ENCODE results near the gene AKAP7.
A peak's percentile ranks its signal among the peaks of the same experiment; 100 is the strongest.

AKAP7 gene

GRCh38 chr6:131206463-131207251, 71.4 kb downstream of the AKAP7 start:
- Histone ChIP-seq H3K9ac (ENCODE audit: low read length) (no peak overlapping the region), H3K4me3 (ENCODE audit: low read length) (no peak overlapping the region), H3K27me3 (ENCODE audit: control insufficient read depth, insufficient read depth, low read length) (no peaks in the 10 kb centered on the region), H3K36me3 (ENCODE audit: control insufficient read depth, low read depth, low read length) (no peaks in the 10 kb centered on the region), H3K4me1 (ENCODE audit: control insufficient read depth, low read depth, low read length) (peaks cover 18% of the 10 kb centered on the region), H3K27ac (ENCODE audit: low read length) (no peak overlapping the region), H3K9me3 (ENCODE audit: control insufficient read depth, low read depth, low read length) (no peaks in the 10 kb centered on the region)

- H3K27ac ChIP-seq (ENCODE audit: low read length) = no peak overlapping the region
- H3K4me1 ChIP-seq (ENCODE audit: control insufficient read depth, low read depth, low read length) = peaks cover 18% of the 10 kb centered on the region
- H3K4me3 ChIP-seq (ENCODE audit: low read length) = no peak overlapping the region
- H3K36me3 ChIP-seq (ENCODE audit: control insufficient read depth, low read depth, low read length) = no peaks in the 10 kb centered on the region
- H3K27me3 ChIP-seq (ENCODE audit: control insufficient read depth, insufficient read depth, low read length) = no peaks in the 10 kb centered on the region
- no peak overlapping the region for H3K9ac ChIP-seq (ENCODE audit: low read length)
- no peaks in the 10 kb centered on the region for H3K9me3 ChIP-seq (ENCODE audit: control insufficient read depth, low read depth, low read length)
These were observed 73.5 kb downstream of the AKAP7 start for GRCh38 chr6:131208787-131209186.

GRCh38 chr6:131210469-131210868, 75.2 kb downstream of the AKAP7 start:
- Histone ChIP-seq H3K36me3 (ENCODE audit: control insufficient read depth, low read depth, low read length) (no peaks in the 10 kb centered on the region), H3K27me3 (ENCODE audit: control insufficient read depth, insufficient read depth, low read length) (no peaks in the 10 kb centered on the region), H3K4me3 (ENCODE audit: low read length) (no peak overlapping the region), H3K4me1 (ENCODE audit: control insufficient read depth, low read depth, low read length) (peaks cover 13% of the 10 kb centered on the region), H3K9me3 (ENCODE audit: control insufficient read depth, low read depth, low read length) (no peaks in the 10 kb centered on the region), H3K9ac (ENCODE audit: low read length) (no peak overlapping the region), H3K27ac (ENCODE audit: low read length) (no peak overlapping the region)

GRCh38 chr6:131212024-131212423, 76.8 kb downstream of the AKAP7 start:
- H3K27me3 ChIP-seq (ENCODE audit: control insufficient read depth, insufficient read depth, low read length) = no peaks in the 10 kb centered on the region
- no peaks in the 10 kb centered on the region for H3K9me3 ChIP-seq (ENCODE audit: control insufficient read depth, low read depth, low read length)
- no peaks in the 10 kb centered on the region for H3K36me3 ChIP-seq (ENCODE audit: control insufficient read depth, low read depth, low read length)
- peaks cover 8% of the 10 kb centered on the region for H3K4me1 ChIP-seq (ENCODE audit: control insufficient read depth, low read depth, low read length)
- no peak overlapping the region for H3K4me3 ChIP-seq (ENCODE audit: low read length)
- no peak overlapping the region for H3K9ac ChIP-seq (ENCODE audit: low read length)
- no peak overlapping the region for H3K27ac ChIP-seq (ENCODE audit: low read length)

GRCh38 chr6:131212913-131213312, 77.6 kb downstream of the AKAP7 start:
- Histone ChIP-seq H3K9me3 (ENCODE audit: control insufficient read depth, low read depth, low read length) (no peaks in the 10 kb centered on the region), H3K9ac (ENCODE audit: low read length) (no peak overlapping the region), H3K4me3 (ENCODE audit: low read length) (no peak overlapping the region), H3K4me1 (ENCODE audit: control insufficient read depth, low read depth, low read length) (peaks cover 8% of the 10 kb centered on the region), H3K36me3 (ENCODE audit: control insufficient read depth, low read depth, low read length) (no peaks in the 10 kb centered on the region), H3K27ac (ENCODE audit: low read length) (no peak overlapping the region), H3K27me3 (ENCODE audit: control insufficient read depth, insufficient read depth, low read length) (no peaks in the 10 kb centered on the region)

- no peaks in the 10 kb centered on the region for H3K27me3 ChIP-seq (ENCODE audit: control insufficient read depth, insufficient read depth, low read length)
- H3K4me3 ChIP-seq (ENCODE audit: low read length) = no peak overlapping the region
- H3K36me3 ChIP-seq (ENCODE audit: control insufficient read depth, low read depth, low read length) = no peaks in the 10 kb centered on the region
- H3K4me1 ChIP-seq (ENCODE audit: control insufficient read depth, low read depth, low read length) = peaks cover 4% of the 10 kb centered on the region
- no peak overlapping the region for H3K9ac ChIP-seq (ENCODE audit: low read length)
- H3K27ac ChIP-seq (ENCODE audit: low read length) = no peak overlapping the region
- no peaks in the 10 kb centered on the region for H3K9me3 ChIP-seq (ENCODE audit: control insufficient read depth, low read depth, low read length)
These were observed 78.3 kb downstream of the AKAP7 start for GRCh38 chr6:131213501-131213990.

- no peaks in the 10 kb centered on the region for H3K4me1 ChIP-seq (ENCODE audit: control insufficient read depth, low read depth, low read length)
- no peak overlapping the region for H3K27ac ChIP-seq (ENCODE audit: low read length)
- no peak overlapping the region for H3K4me3 ChIP-seq (ENCODE audit: low read length)
These were observed 80.0 kb downstream of the AKAP7 start for GRCh38 chr6:131215219-131215618.

GRCh38 chr6:131216246-131216645, 81.0 kb downstream of the AKAP7 start:
- no peak overlapping the region for H3K4me3 ChIP-seq (ENCODE audit: low read length)
- H3K9me3 ChIP-seq (ENCODE audit: control insufficient read depth, low read depth, low read length) = no peaks in the 10 kb centered on the region
- no peaks in the 10 kb centered on the region for H3K27me3 ChIP-seq (ENCODE audit: control insufficient read depth, insufficient read depth, low read length)
- H3K27ac ChIP-seq (ENCODE audit: low read length) = no peak overlapping the region
- no peaks in the 10 kb centered on the region for H3K4me1 ChIP-seq (ENCODE audit: control insufficient read depth, low read depth, low read length)
- H3K9ac ChIP-seq (ENCODE audit: low read length) = no peak overlapping the region
- H3K36me3 ChIP-seq (ENCODE audit: control insufficient read depth, low read depth, low read length) = no peaks in the 10 kb centered on the region

More at GRCh38 chr6:131215219-131215618, 80.0 kb downstream of the AKAP7 start:
- H3K9ac ChIP-seq (ENCODE audit: low read length) = no peak overlapping the region
- no peaks in the 10 kb centered on the region for H3K36me3 ChIP-seq (ENCODE audit: control insufficient read depth, low read depth, low read length)
- no peaks in the 10 kb centered on the region for H3K27me3 ChIP-seq (ENCODE audit: control insufficient read depth, insufficient read depth, low read length)
- H3K9me3 ChIP-seq (ENCODE audit: control insufficient read depth, low read depth, low read length) = no peaks in the 10 kb centered on the region

- H3K9me3 ChIP-seq (ENCODE audit: control insufficient read depth, low read depth, low read length) = no peaks in the 10 kb centered on the region
- H3K9ac ChIP-seq (ENCODE audit: low read length) = no peak overlapping the region
- H3K4me3 ChIP-seq (ENCODE audit: low read length) = no peak overlapping the region
- peaks cover 13% of the 10 kb centered on the region for H3K4me1 ChIP-seq (ENCODE audit: control insufficient read depth, low read depth, low read length)
- H3K27ac ChIP-seq (ENCODE audit: low read length) = no peak overlapping the region
- H3K36me3 ChIP-seq (ENCODE audit: control insufficient read depth, low read depth, low read length) = no peaks in the 10 kb centered on the region
- no peaks in the 10 kb centered on the region for H3K27me3 ChIP-seq (ENCODE audit: control insufficient read depth, insufficient read depth, low read length)
These were observed 87.5 kb downstream of the AKAP7 start for GRCh38 chr6:131222773-131223172.

- H3K9ac ChIP-seq (ENCODE audit: low read length) = no peak overlapping the region
- no peak overlapping the region for H3K4me3 ChIP-seq (ENCODE audit: low read length)
- H3K27me3 ChIP-seq (ENCODE audit: control insufficient read depth, insufficient read depth, low read length) = no peaks in the 10 kb centered on the region
- no peak overlapping the region for H3K27ac ChIP-seq (ENCODE audit: low read length)
- H3K36me3 ChIP-seq (ENCODE audit: control insufficient read depth, low read depth, low read length) = no peaks in the 10 kb centered on the region
- H3K4me1 ChIP-seq (ENCODE audit: control insufficient read depth, low read depth, low read length) = peaks cover 13% of the 10 kb centered on the region
- H3K9me3 ChIP-seq (ENCODE audit: control insufficient read depth, low read depth, low read length) = no peaks in the 10 kb centered on the region
These were observed 88.1 kb downstream of the AKAP7 start for GRCh38 chr6:131223416-131223815.

GRCh38 chr6:131225127-131225526, 89.9 kb downstream of the AKAP7 start:
- Histone ChIP-seq H3K9me3 (ENCODE audit: control insufficient read depth, low read depth, low read length) (no peaks in the 10 kb centered on the region), H3K4me3 (ENCODE audit: low read length) (no peak overlapping the region), H3K4me1 (ENCODE audit: control insufficient read depth, low read depth, low read length) (peaks cover 13% of the 10 kb centered on the region), H3K27me3 (ENCODE audit: control insufficient read depth, insufficient read depth, low read length) (no peaks in the 10 kb centered on the region), H3K27ac (ENCODE audit: low read length) (no peak overlapping the region), H3K36me3 (ENCODE audit: control insufficient read depth, low read depth, low read length) (no peaks in the 10 kb centered on the region), H3K9ac (ENCODE audit: low read length) (no peak overlapping the region)

- Histone ChIP-seq H3K4me3 (ENCODE audit: low read length) (peak overlapping the region; percentile 6), H3K4me1 (ENCODE audit: control insufficient read depth, low read depth, low read length) (peaks cover 13% of the 10 kb centered on the region), H3K36me3 (ENCODE audit: control insufficient read depth, low read depth, low read length) (no peaks in the 10 kb centered on the region), H3K9me3 (ENCODE audit: control insufficient read depth, low read depth, low read length) (no peaks in the 10 kb centered on the region), H3K27me3 (ENCODE audit: control insufficient read depth, insufficient read depth, low read length) (no peaks in the 10 kb centered on the region), H3K27ac (ENCODE audit: low read length) (no peak overlapping the region), H3K9ac (ENCODE audit: low read length) (peak overlapping the region; percentile 9)
These were observed 90.7 kb downstream of the AKAP7 start for GRCh38 chr6:131225959-131226358.
